Activated B cell treated with CpG ODN at 0.5 μM for 24 hours (primary cell): ENCODE results near the gene ZBTB25. TPM values are rescaled to one million over a fixed set of nuclear protein-coding genes. Genes with fewer than 3 reads are reported as not detected.
A peak's percentile ranks its signal among the peaks of the same experiment; 100 is the strongest.

Experiments
- ATAC-seq: fragments of 200-7000 bp; cut with Tn5 transposase; one replicate; pipeline ENCODE4 v1.10.0; 2021; ENCODE audit warnings: low read depth, mild to moderate bottlenecking, moderate library complexity
- CTCF ChIA-PET: fragments of 350-600 bp; sonication (Branson Sonifier 250); formaldehyde crosslinking; loops from one replicate; lab custom pipeline; 2021; ENCODE audit warnings: antibody characterized with exemption; lab: Charles Lee
- POLR2A ChIA-PET: fragments of 350-600 bp; sonication (Branson Sonifier 250); formaldehyde crosslinking; loops from one replicate; lab custom pipeline; 2021; ENCODE audit warnings: antibody characterized with exemption; lab: Charles Lee
- DNase-seq: peaks from one replicate; pipeline ENCODE4 v3.0.0; 2022
- H3K27ac Mint-ChIP-seq: one replicate; pipeline ENCODE4 v1.8.0; 2020; ENCODE audit warnings: mixed read lengths
- H3K27me3 Mint-ChIP-seq: one replicate; pipeline ENCODE4 v1.8.0; 2021; ENCODE audit warnings: mixed read lengths
- H3K36me3 Mint-ChIP-seq: one replicate; pipeline ENCODE4 v1.8.0; 2021; ENCODE audit warnings: low read depth, mixed read lengths
- H3K4me1 Mint-ChIP-seq: one replicate; pipeline ENCODE4 v1.8.0; 2021; ENCODE audit warnings: mixed read lengths
- H3K4me3 Mint-ChIP-seq: one replicate; pipeline ENCODE4 v1.8.0; 2020; ENCODE audit warnings: mild to moderate bottlenecking, mixed read lengths
- H3K9me3 Mint-ChIP-seq: one replicate; pipeline ENCODE4 v1.8.0; 2020; ENCODE audit warnings: mixed read lengths
- intact Hi-C: fragments of 100-400 bp; cut with micrococcal nuclease; formaldehyde crosslinking; loops from one replicate; pipeline ENCODE4 v1.15.1; 2024
- total RNA-seq: library from RNA; stranded (reverse); gene quantifications from 2 replicates; pipeline ENCODE4 v1.2.3, GENCODE V29; 2022
- TF ChIP-seq, protein P1 (sequence below): fragments of 200-600 bp; IDR thresholded peaks from one replicate; pipeline ENCODE4 v1.8.0; 2022; ENCODE audit warnings: antibody characterized with exemption, mild to moderate bottlenecking

The ZBTB25 gene
- total RNA-seq, 1 donor from 2014 or later: 29.1 TPM

- POLR2A ChIA-PET: interaction anchor here (0.6 to 3.0 kb wide), 6 partner anchors 11 to 273 kb away, joined by 3 to 11 read pairs (median 4); partner anchors contain the start of genes HSPA2 and MTHFD1
- Mint-ChIP-seq H3K36me3 (peaks cover 27% of the 10 kb centered on the region), H3K27me3 (no peaks in the 10 kb centered on the region), H3K9me3 (no peaks in the 10 kb centered on the region), H3K4me1 (peaks cover 76% of the 10 kb centered on the region), H3K27ac (peak overlapping the region; percentile 100), H3K4me3 (peak overlapping the region; percentile 97)
- DNase-seq (no peak), ATAC-seq (no peak)
- intact Hi-C loops: loop anchor here (10.0 kb wide), 3 partner anchors 477 to 1033 kb away; partner anchors contain the start of genes FNTB and SYNE2
- TF ChIP-seq, protein P1, sequence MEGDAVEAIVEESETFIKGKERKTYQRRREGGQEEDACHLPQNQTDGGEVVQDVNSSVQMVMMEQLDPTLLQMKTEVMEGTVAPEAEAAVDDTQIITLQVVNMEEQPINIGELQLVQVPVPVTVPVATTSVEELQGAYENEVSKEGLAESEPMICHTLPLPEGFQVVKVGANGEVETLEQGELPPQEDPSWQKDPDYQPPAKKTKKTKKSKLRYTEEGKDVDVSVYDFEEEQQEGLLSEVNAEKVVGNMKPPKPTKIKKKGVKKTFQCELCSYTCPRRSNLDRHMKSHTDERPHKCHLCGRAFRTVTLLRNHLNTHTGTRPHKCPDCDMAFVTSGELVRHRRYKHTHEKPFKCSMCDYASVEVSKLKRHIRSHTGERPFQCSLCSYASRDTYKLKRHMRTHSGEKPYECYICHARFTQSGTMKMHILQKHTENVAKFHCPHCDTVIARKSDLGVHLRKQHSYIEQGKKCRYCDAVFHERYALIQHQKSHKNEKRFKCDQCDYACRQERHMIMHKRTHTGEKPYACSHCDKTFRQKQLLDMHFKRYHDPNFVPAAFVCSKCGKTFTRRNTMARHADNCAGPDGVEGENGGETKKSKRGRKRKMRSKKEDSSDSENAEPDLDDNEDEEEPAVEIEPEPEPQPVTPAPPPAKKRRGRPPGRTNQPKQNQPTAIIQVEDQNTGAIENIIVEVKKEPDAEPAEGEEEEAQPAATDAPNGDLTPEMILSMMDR: no peak
- CTCF ChIA-PET: interaction anchor here (4.0 to 4.6 kb wide), 2 partner anchors 79 to 165 kb away, joined by 33 to 41 read pairs; no protein-coding TSS in a partner anchor
Observed at GRCh38 chr14:64508215-64508776, 4.7 kb upstream of the ZBTB25 start.

DNA sequence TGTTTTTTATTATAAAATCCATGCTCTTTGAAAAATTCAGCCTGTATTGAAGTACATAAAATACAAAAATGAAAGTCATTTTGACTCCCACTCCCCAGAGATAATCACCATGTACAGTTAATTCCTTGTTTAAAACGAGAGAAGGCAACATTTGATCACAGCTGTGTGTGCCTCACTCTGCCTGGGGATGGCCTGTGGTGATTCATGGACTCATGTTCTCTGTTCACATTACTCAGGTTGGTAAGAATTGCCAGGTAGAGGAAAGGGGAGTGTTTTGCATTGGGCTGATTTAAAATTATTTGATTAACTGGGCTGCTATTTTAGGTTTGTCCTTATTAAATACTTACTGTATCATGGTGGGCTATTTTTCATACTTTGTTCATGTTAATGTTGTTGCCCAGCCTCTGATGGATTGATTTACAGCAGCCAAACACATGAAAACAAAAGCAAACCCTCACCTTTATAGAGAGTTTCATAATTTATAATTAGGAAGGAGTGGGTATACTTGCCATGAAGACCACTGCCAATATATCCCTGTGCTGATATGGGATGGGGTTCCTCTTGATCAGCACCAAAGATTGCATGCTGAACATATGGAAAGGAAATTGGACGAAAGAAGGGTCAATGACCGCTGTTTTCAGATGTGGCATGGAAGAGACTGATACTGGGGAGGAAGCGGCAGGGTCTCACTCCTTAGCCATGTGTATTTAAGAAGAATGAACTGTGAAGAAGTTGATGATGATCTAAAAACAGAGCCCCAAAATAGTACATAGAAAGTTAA is 3.9 kb upstream of the ZBTB25 start:
- peaks cover 30% of the 10 kb centered on the region for H3K36me3 Mint-ChIP-seq
- POLR2A ChIA-PET: interaction anchor here (0.6 to 3.0 kb wide), 6 partner anchors 12 to 120 kb away, joined by 3 to 11 read pairs (median 4); partner anchors contain the start of genes HSPA2 and MTHFD1
- TF ChIP-seq, protein P1: no peak
- no peak for ATAC-seq
- H3K27me3 Mint-ChIP-seq: no peaks in the 10 kb centered on the region
- H3K27ac Mint-ChIP-seq: peak overlapping the region; percentile 100
- H3K9me3 Mint-ChIP-seq: no peaks in the 10 kb centered on the region
- H3K4me3 Mint-ChIP-seq: peak overlapping the region; percentile 97
- CTCF ChIA-PET: interaction anchor here (1.5 to 4.6 kb wide), 3 partner anchors 78 to 164 kb away, joined by 3 to 41 read pairs (median 33); no protein-coding TSS in a partner anchor
- no peak for DNase-seq
- peaks cover 75% of the 10 kb centered on the region for H3K4me1 Mint-ChIP-seq
- intact Hi-C loops: loop anchor here (10.0 kb wide), 3 partner anchors 477 to 1033 kb away; partner anchors contain the start of genes FNTB and SYNE2

GRCh38 chr14:64506721-64507120 is 3.1 kb upstream of the ZBTB25 start:
- no peak for DNase-seq
- no peaks in the 10 kb centered on the region for H3K27me3 Mint-ChIP-seq
- intact Hi-C loops: loop anchor here (10.0 kb wide), 3 partner anchors 478 to 1032 kb away; partner anchors contain the start of genes FNTB and SYNE2
- no peak for ATAC-seq
- peak overlapping the region; percentile 100 for H3K27ac Mint-ChIP-seq
- H3K4me3 Mint-ChIP-seq: peak overlapping the region; percentile 97
- POLR2A ChIA-PET: interaction anchor here (1.3 to 3.0 kb wide), 2 partner anchors 37 to 119 kb away, joined by 3 to 11 read pairs; partner anchors contain the start of gene MTHFD1
- TF ChIP-seq, protein P1: no peak
- H3K36me3 Mint-ChIP-seq: peaks cover 25% of the 10 kb centered on the region
- H3K9me3 Mint-ChIP-seq: no peaks in the 10 kb centered on the region
- CTCF ChIA-PET: interaction anchor here (1.5 kb wide), 1 partner anchor 77 kb away, joined by 3 read pairs; no protein-coding TSS in a partner anchor
- peaks cover 79% of the 10 kb centered on the region for H3K4me1 Mint-ChIP-seq

DNA sequence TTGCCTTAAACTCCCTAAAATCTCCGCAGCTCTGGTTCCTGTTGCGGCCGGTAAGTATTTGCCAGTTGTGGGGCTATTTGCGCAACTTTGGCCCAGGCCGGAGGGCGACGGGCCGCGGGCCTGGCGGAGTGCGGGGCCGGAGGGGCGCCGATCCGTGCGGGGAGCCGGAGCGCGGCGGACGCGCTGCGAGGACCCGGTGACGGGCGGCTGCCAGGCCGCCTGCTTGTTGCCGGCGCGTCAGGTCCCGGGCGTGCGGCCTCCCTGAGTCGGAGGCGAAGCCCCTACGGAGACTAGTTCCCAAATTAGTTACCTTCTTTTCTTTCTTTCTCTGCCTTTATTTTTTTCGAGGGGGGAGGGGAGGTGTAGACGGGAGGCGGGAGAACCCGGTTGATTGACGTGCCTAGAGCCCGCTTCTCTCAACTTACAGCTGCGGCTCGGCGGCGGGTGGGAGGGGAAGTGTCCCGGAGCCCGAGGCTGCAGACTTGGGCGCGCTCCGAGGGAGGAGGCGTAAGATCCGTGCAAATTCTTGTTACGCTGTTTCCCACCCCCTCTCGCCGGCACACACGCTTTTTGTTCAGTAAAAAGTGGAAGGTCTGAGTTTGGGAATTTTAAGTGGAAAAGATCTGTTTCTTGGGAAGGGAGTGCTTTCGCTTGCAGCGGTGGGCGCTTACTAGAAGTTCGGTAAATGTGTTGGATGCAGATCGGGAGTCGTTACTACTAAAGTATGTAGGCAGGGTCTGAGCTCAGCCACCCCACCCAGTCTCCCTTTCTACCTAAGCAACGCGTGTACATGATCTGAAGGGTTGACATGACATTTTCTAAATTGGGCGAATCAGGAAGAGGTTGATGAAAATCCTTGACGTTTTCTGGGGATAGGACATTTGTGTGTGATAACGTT is 1.5 kb upstream of the ZBTB25 start:
- H3K27me3 Mint-ChIP-seq: no peaks in the 10 kb centered on the region
- H3K9me3 Mint-ChIP-seq: no peaks in the 10 kb centered on the region
- ChIA-PET POLR2A (interaction anchor here (0.6 to 4.5 kb wide), 23 partner anchors 8 to 863 kb away, joined by 3 to 60 read pairs (median 6); partner anchors contain the start of genes HSPA2, MTHFD1 and WDR89), CTCF (interaction anchor here (1.0 kb wide), 1 partner anchor 166 kb away, joined by 3 read pairs; no protein-coding TSS in a partner anchor)
- ATAC-seq (peak; percentile 30), DNase-seq (peak; percentile 76)
- H3K27ac Mint-ChIP-seq: peak overlapping the region; percentile 100
- H3K4me3 Mint-ChIP-seq: peak overlapping the region; percentile 97
- H3K4me1 Mint-ChIP-seq: peaks cover 79% of the 10 kb centered on the region
- intact Hi-C loops: loop anchor here (1.0 to 10.0 kb wide), 8 partner anchors 167 to 1030 kb away; partner anchors contain the start of genes FNTB, PPP2R5E, SGPP1 and SYNE2
- H3K36me3 Mint-ChIP-seq: peaks cover 19% of the 10 kb centered on the region
- TF ChIP-seq, protein P1: no peak
